ENCODE data around the gene LTBP1. TPM values are rescaled to one million over a fixed set of nuclear protein-coding genes. Genes with fewer than 3 reads are reported as not detected.

LTBP1 gene
- total and polyA plus RNA-seq, 10 of the 15 experiments (the other 5 are each of a cell fraction or from before 2014, with no cell fraction given) = 0.01 to 0.28 (median 0.12) TPM; not detected in 2

DNA sequence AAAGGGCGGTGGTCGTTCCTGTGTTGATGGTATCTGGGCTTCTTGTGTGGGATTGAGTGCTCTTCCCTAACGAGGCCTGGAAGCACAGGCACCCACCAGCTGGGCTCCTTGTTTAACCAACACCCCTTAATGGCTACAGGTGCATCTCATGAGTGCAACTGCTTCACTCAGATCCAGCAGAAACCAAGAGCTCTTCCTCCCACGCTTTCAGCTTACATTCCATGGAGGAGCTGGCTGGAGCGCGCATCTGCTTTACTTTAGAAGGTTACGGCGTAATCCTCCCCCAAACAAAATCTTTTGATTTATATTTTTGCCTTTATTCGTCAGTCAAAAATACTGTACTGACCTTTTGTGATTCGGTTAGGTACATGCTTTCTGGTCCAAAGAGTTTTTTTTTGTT lies 174.7 kb downstream of the LTBP1 start (continued):
- TF ChIP-seq, protein P1, sequence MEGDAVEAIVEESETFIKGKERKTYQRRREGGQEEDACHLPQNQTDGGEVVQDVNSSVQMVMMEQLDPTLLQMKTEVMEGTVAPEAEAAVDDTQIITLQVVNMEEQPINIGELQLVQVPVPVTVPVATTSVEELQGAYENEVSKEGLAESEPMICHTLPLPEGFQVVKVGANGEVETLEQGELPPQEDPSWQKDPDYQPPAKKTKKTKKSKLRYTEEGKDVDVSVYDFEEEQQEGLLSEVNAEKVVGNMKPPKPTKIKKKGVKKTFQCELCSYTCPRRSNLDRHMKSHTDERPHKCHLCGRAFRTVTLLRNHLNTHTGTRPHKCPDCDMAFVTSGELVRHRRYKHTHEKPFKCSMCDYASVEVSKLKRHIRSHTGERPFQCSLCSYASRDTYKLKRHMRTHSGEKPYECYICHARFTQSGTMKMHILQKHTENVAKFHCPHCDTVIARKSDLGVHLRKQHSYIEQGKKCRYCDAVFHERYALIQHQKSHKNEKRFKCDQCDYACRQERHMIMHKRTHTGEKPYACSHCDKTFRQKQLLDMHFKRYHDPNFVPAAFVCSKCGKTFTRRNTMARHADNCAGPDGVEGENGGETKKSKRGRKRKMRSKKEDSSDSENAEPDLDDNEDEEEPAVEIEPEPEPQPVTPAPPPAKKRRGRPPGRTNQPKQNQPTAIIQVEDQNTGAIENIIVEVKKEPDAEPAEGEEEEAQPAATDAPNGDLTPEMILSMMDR (IDR thresholded peaks at IDR 0.05 in 2 of 3, conservative IDR thresholded peaks at IDR 0.05 in 1 of 3; ENCODE audit: control insufficient read depth in 2 of 3, extremely low read depth in 1 of 3, insufficient read depth in 1 of 3, low read depth in 3 of 3, low read length in 3 of 3) = no peak
- TF ChIP-seq SUZ12 (IDR thresholded peaks at IDR 0.05; ENCODE audit: unreplicated experiment) (no peak), NFIC (IDR thresholded peaks at IDR 0.05; ENCODE audit: low read depth, low read length) (no peak), MYC (IDR thresholded peaks at IDR 0.05; ENCODE audit: insufficient read depth, insufficient read length, insufficient replicate concordance, low read length, severe bottlenecking) (no peak)

- in situ Hi-C loops (cut with MboI) = no loop called here
- H3K4me1 ChIP-seq (ENCODE audit: control insufficient read depth, insufficient read depth, low read length) = no peaks in the 10 kb centered on the region
- ChIA-PET RAD21 (ENCODE audit: unreplicated experiment) (no interaction called here), CTCF (no interaction called here), POLR2A (no interaction called here), SMC1A (ENCODE audit: uncharacterized antibody, unreplicated experiment) (no interaction called here)
- H3K9me3 ChIP-seq (replicated peaks; ENCODE audit: control insufficient read depth, insufficient read depth, low read length) = no peaks in the 10 kb centered on the region
- H3K27me3 ChIP-seq (replicated peaks in 1 of 2; ENCODE audit: control insufficient read depth in 2 of 2, insufficient read depth in 2 of 2, low read length in 1 of 2) = peaks cover 0 to 4% of the 10 kb centered on the region in 2 experiments; a peak in 1 of 4 replicates
- 47% methylated on average over 10 of the region's 10 CpGs for WGBS (ENCODE audit: insufficient coverage, insufficient replicate concordance, low lambda C conversion rate, missing lambda C conversion rate)
- DNase-seq (ENCODE audit: low read depth, low spot score) (no peak), ATAC-seq (no peak), FAIRE-seq (no peak)
- no TSS peak for BruUV-seq (replicated peaks)
- H3K4me2 ChIP-seq (ENCODE audit: control insufficient read depth, insufficient read depth) = no peak overlapping the region
- H2AFZ ChIP-seq (ENCODE audit: control insufficient read depth, low read depth, low read length) = no peak overlapping the region
- H3K79me2 ChIP-seq (ENCODE audit: control insufficient read depth, insufficient read depth, low read length) = no peaks in the 10 kb centered on the region
- H4K20me1 ChIP-seq (ENCODE audit: control insufficient read depth, insufficient read depth) = no peaks in the 10 kb centered on the region
- no peak overlapping the region for H3K4me3 ChIP-seq
- no peak overlapping the region for H3K27ac ChIP-seq (ENCODE audit: control insufficient read depth, insufficient read depth)
- H3K9ac ChIP-seq (ENCODE audit: control insufficient read depth, insufficient read depth, low read length) = no peak overlapping the region
- no peaks in the 10 kb centered on the region for H3K36me3 ChIP-seq (ENCODE audit: control insufficient read depth in 2 of 2, insufficient read depth in 2 of 2, low read length in 1 of 2)
- intact Hi-C loops (cut with micrococcal nuclease; ENCODE audit: unreplicated experiment) = no loop called here
- no peak for TF ChIP-seq CBX3 (IDR thresholded peaks at IDR 0.05; ENCODE audit: borderline replicate concordance, low read depth)
- TF ChIP-seq BCL3 (IDR thresholded peaks at IDR 0.05; ENCODE audit: borderline replicate concordance, insufficient read depth, low read depth, low read length, poor library complexity, severe bottlenecking) = no peak
- no peak for TF ChIP-seq YBX1 (IDR thresholded peaks at IDR 0.05)
- TF ChIP-seq JUND (IDR thresholded peaks at IDR 0.05; ENCODE audit: low read depth, low read length) = no peak
- TF ChIP-seq TCF12 (IDR thresholded peaks at IDR 0.05; ENCODE audit: low read depth, low read length) = no peak
- no peak for TF ChIP-seq ATF3 (IDR thresholded peaks at IDR 0.05; ENCODE audit: borderline replicate concordance, extremely low read depth, low read depth, low read length)
- TF ChIP-seq ETV6 (conservative IDR thresholded peaks at IDR 0.05 in 1 of 2, IDR thresholded peaks at IDR 0.05 in 1 of 2; ENCODE audit: borderline replicate concordance in 1 of 2, low read depth in 1 of 2) = no peak
- TF ChIP-seq RELB (IDR thresholded peaks at IDR 0.05; ENCODE audit: low read depth) = no peak
Measured at GRCh38 chr2:33121925-33122324, 175.2 kb downstream of the LTBP1 start.

All from GM12878 (cell line).